RWPE1 (cell line): ENCODE results near the gene MFSD11.

ENCODE experiments used
- CTCF ChIA-PET: fragments of 350-600 bp; sonication (Branson Sonifier 250); formaldehyde crosslinking; extraction: SDS; loops from one replicate; lab custom pipeline; 2021; lab: Yijun Ruan, JAX
- POLR2A ChIA-PET: fragments of 400-600 bp; formaldehyde crosslinking; extraction: SDS; loops from one replicate; lab custom pipeline; 2020; ENCODE audit warnings: antibody characterized with exemption; ENCODE audit not compliant: low non-redundant PET; lab: Yijun Ruan, JAX
- DNase-seq: peaks from one replicate; pipeline ENCODE4 v3.0.0; 2012; ENCODE audit warnings: low spot score
- H3K27ac ChIP-seq: fragments of 450-650 bp; 2 replicates; pipeline ENCODE4 v1.5.1; 2017
- TF ChIP-seq, protein P1 (sequence below): fragments of 450-650 bp; conservative IDR thresholded peaks from 2 replicates; pipeline ENCODE4 v1.5.1; 2017; ENCODE audit warnings: low read depth, mild to moderate bottlenecking

MFSD11 gene

DNA sequence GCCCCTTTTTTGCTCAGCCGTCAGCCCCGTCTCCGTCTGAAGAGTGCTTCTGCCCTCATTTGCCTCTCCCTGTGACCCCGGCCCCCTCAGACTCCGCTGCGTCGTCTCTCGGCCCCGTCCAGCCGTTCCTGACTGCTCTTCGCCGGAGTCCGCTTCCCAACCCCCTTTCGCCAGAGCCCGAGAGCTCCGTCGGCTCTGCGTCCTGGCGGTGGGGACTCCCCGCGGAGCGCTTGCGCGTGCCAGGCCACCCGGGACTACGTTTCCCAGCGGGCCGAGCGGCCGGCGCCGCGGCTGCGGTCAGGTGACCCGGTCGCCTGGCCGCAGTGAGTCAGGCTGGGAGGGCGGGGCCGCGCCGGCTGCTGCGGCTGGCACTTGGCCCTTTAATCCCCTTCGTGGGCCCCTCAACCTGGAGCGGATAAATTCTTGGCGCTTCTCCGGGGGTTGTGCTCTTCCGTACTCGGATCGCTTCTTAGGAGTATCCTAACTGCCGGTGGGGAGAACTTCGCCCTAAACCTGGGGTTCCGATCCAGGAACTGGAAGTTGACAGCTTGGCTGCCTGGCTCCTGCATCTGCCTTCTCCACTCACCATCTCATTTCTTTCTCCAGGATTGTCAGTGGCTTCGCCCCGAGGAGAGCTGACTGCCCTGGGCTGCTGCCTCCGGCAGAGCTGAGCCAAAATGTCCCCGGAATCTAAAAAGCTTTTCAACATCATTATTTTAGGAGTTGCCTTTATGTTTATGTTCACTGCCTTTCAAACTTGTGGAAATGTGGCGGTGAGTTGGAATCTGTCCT lies at the start of gene MFSD11:
MFSD11 (plus strand) TSS at position 444 of the 792 bp plus-strand sequence; CDS start at position 678, 234 bp downstream.
- TF ChIP-seq, protein P1, sequence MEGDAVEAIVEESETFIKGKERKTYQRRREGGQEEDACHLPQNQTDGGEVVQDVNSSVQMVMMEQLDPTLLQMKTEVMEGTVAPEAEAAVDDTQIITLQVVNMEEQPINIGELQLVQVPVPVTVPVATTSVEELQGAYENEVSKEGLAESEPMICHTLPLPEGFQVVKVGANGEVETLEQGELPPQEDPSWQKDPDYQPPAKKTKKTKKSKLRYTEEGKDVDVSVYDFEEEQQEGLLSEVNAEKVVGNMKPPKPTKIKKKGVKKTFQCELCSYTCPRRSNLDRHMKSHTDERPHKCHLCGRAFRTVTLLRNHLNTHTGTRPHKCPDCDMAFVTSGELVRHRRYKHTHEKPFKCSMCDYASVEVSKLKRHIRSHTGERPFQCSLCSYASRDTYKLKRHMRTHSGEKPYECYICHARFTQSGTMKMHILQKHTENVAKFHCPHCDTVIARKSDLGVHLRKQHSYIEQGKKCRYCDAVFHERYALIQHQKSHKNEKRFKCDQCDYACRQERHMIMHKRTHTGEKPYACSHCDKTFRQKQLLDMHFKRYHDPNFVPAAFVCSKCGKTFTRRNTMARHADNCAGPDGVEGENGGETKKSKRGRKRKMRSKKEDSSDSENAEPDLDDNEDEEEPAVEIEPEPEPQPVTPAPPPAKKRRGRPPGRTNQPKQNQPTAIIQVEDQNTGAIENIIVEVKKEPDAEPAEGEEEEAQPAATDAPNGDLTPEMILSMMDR = no peak
- CTCF ChIA-PET = interaction anchor here (0.6 to 0.7 kb wide), 2 partner anchors 29 to 423 kb away, joined by 3 to 5 read pairs; no protein-coding TSS in a partner anchor
- POLR2A ChIA-PET = interaction anchor here (0.7 kb wide), 1 partner anchor 100 kb away, joined by 3 read pairs; no protein-coding TSS in a partner anchor
- DNase-seq = peak; percentile 96
- H3K27ac ChIP-seq = peak within 1 kb of the TSS; percentile 96

DNA sequence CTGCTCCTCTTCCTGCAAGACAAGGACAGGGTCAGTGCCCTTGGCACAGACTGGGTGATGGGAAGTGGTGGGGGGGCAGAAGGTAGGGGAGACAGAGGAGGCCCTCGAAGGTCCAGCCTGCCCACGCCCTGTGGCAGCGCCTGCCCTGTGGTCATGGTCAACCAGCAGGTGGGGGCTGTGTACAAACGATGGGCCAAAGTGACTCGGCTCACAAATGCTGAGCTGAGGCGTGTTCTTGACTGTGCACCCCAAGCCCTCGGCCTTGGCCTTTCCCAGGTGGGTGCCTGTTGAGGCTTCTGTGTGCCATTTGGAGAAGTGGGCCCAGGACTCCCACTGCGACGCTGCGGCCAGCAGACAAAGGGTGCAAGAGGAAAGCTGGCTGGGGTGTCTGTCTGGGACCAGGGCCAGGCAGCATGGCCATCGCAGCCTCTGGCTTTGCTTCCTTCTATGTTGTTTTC lies 49.7 kb upstream of the MFSD11 start:
- TF ChIP-seq, protein P1 = no peak
- no peak for DNase-seq
- H3K27ac ChIP-seq = peak overlapping the region; percentile 64
- POLR2A ChIA-PET = no interaction called here
- CTCF ChIA-PET = no interaction called here

DNA sequence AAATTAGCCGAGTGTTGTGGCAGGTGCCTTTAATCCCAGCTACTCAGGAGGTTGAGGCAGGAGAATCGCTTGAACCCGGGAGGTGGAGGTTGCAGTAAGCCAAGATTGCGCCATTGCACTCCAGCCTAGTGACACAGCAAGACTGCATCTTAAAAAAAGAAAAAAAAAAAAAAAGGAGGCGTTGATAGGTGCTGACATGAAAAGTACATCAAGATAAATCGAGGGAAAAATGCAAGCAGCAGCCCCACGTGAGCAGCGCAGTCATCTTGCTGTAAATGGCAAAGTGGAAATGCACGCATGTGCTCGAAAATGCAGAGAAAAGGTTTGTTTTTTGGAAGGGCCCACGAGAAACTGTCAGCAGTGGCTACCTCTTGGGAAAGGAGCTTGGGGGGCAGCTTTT lies 48.1 kb upstream of the MFSD11 start:
- no peak for DNase-seq
- ChIA-PET CTCF (interaction anchor here (0.6 kb wide), 2 partner anchors 8 to 123 kb away, joined by 4 to 8 read pairs; no protein-coding TSS in a partner anchor), POLR2A (no interaction called here)
- H3K27ac ChIP-seq = no peak overlapping the region; the same call in 1 of the 2 replicates
- TF ChIP-seq, protein P1 = no peak

DNA sequence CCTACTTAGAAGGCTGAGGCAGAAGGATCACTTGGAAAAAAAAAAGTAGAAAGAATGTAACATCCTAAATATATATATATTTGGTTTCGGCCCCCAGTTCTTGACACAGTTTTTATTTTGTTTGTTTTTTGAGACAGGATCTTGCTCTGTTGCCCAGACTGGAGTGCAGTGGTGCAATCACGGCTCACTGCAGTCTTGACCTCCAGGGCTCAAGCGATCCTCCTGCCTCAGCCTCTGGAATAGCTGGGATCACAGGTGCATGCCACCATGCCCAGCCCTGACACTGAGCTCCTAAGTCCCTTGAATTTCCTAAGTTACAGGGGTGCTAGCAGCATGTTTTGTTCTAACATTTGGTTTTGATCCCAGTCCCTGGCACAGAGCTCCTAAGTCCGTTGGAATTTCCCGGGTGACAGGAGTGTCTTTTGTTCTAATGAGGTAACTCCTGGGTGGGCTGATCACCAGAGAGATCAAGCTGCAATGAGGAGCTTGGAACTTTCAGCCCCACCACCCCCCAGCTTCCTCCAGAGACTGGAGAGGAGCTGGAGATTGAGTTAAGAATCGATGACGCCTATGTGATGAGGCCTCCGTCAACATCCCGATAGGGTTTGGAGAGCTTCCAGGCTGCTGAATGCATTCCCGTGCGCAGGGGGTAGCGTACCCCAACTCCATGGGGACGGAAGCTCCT lies 47.2 kb upstream of the MFSD11 start:
- DNase-seq = no peak
- ChIA-PET CTCF (interaction anchor here (0.6 kb wide), 2 partner anchors 124 to 144 kb away, joined by 3 to 8 read pairs; no protein-coding TSS in a partner anchor), POLR2A (no interaction called here)
- TF ChIP-seq, protein P1 = no peak
- no peak overlapping the region for H3K27ac ChIP-seq

DNA sequence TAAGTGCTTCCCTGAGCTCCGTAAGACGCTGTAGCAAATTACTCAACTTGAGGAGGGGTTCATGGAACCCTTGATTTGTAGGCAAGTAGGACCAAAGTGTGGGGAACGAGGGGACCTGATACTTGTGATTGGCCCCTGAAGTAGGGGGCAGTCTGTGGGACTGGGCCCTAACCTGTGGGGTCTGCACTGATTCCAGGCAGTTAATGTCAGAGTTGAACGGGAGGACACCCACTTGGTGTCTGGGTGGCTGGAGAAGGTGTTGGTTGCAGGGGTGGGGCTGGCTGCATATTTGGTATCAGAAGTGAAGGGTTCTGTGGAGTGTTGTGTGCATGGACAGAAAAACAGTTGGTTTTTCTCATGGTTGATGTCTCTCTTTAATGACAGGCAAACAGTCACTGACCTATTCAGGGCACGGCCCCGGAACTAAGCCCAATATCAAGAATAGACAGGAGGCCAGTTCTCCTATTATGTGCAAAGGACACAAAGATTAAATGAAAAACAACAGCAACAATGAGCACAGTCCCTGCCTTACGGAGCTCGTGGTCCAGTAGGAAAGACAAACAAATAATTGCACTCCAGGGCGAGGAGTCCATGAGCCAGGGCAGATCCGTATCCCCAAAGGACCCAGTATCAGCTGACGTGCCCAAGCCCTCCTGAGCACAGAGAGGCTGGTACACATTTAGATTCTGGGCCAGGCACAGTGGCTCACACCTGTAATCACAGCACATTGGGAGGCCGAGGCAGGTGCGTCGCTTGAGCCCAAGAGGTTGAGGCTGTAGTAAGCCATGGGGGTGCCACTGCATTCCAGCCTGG lies 46.3 kb upstream of the MFSD11 start:
- no peak for DNase-seq
- POLR2A ChIA-PET = no interaction called here
- H3K27ac ChIP-seq = no peak overlapping the region
- TF ChIP-seq, protein P1 = no peak
- CTCF ChIA-PET = interaction anchor here (0.6 kb wide), 1 partner anchor 145 kb away, joined by 3 read pairs; no protein-coding TSS in a partner anchor
